Neural progenitor cell (in vitro differentiated cells): Measurements from ENCODE around the gene UNC93A. TPM values are rescaled to one million over a fixed set of nuclear protein-coding genes. Genes with fewer than 3 reads are reported as not detected.

Experiments used
- DNase-seq: peaks from one replicate; pipeline ENCODE4 v3.0.0-alpha.2; 2016; ENCODE audit warnings: low spot score
- H2AFZ ChIP-seq: fragments of 200-600 bp; sonication (generic); replicated peaks from 2 replicates; pipeline ENCODE4 v1.6.1; 2016; ENCODE audit warnings: antibody characterized with exemption
- H3F3A ChIP-seq: fragments of 200-600 bp; sonication (generic); 2 replicates; pipeline ENCODE4 v1.6.1; 2016; ENCODE audit warnings: antibody characterized with exemption, low read depth
- H3K27ac ChIP-seq: fragments of 200-600 bp; sonication (generic); 2 replicates; pipeline ENCODE4 v1.5.1; 2016; ENCODE audit warnings: mild to moderate bottlenecking
- H3K27me3 ChIP-seq: fragments of 200-600 bp; sonication (generic); 2 replicates; pipeline ENCODE4 v1.6.1; 2016; ENCODE audit warnings: mild to moderate bottlenecking, moderate library complexity
- H3K36me3 ChIP-seq: fragments of 200-600 bp; sonication (generic); 2 replicates; pipeline ENCODE4 v1.5.1; 2016
- H3K4me1 ChIP-seq: fragments of 200-600 bp; sonication (generic); 2 replicates; pipeline ENCODE4 v1.6.1; 2016; ENCODE audit warnings: mixed run types
- H3K4me2 ChIP-seq: fragments of 200-600 bp; sonication (generic); 2 replicates; pipeline ENCODE4 v1.6.1; 2016
- H3K4me3 ChIP-seq: fragments of 200-600 bp; sonication (generic); 2 replicates; pipeline ENCODE4 v1.5.1; 2016
- H3K79me2 ChIP-seq: fragments of 200-600 bp; sonication (generic); 2 replicates; pipeline ENCODE4 v1.6.1; 2016; ENCODE audit warnings: low read depth
- H3K9ac ChIP-seq: fragments of 200-600 bp; sonication (generic); 2 replicates; pipeline ENCODE4 v1.6.1; 2016
- H3K9me3 ChIP-seq: fragments of 200-600 bp; sonication (generic); 2 replicates; pipeline ENCODE4 v1.5.1; 2016; ENCODE audit warnings: low read depth
- H4K20me1 ChIP-seq: fragments of 200-600 bp; sonication (generic); 2 replicates; pipeline ENCODE4 v1.6.1; 2016; ENCODE audit warnings: low read depth
- H3K27ac Mint-ChIP-seq: 3 replicates; pipeline ENCODE4 v1.8.0; 2021; ENCODE audit warnings: mixed read lengths
- H3K27me3 Mint-ChIP-seq: 2 replicates; pipeline ENCODE4 v1.8.0; 2022; ENCODE audit warnings: low read depth, mild to moderate bottlenecking, inconsistent platforms, moderate library complexity, mixed read lengths; ENCODE audit not compliant: insufficient read depth
- H3K36me3 Mint-ChIP-seq: 3 replicates; pipeline ENCODE4 v1.8.0; 2021; ENCODE audit warnings: mixed read lengths
- H3K4me1 Mint-ChIP-seq: 3 replicates; pipeline ENCODE4 v1.8.0; 2021; ENCODE audit warnings: mixed read lengths
- H3K4me3 Mint-ChIP-seq: 3 replicates; pipeline ENCODE4 v1.8.0; 2021; ENCODE audit warnings: mild to moderate bottlenecking, moderate library complexity, mixed read lengths
- H3K9me3 Mint-ChIP-seq: 3 replicates; pipeline ENCODE4 v1.8.0; 2020; ENCODE audit warnings: mixed read lengths
- EZH2 ChIP-seq: fragments of 200-600 bp; sonication (generic); IDR thresholded peaks from 2 replicates; pipeline ENCODE4 v1.6.1; 2017; ENCODE audit warnings: antibody characterized with exemption, mild to moderate bottlenecking, moderate library complexity
- EZH2phosphoT487 ChIP-seq: fragments of 200-600 bp; sonication (generic); IDR thresholded peaks from 2 replicates; pipeline ENCODE4 v1.6.1; 2017; ENCODE audit warnings: antibody characterized with exemption
- total RNA-seq: library from RNA; depleted of rRNA; stranded (reverse); fragments of >200 nt; gene quantifications from 2 replicates; pipeline ENCODE4 v1.2.3, GENCODE V29; 2015; ENCODE audit warnings: low replicate concordance
- TF ChIP-seq, protein P1 (sequence below): fragments of 200-600 bp; sonication (generic); IDR thresholded peaks from 2 replicates; pipeline ENCODE4 v1.5.1; 2017; ENCODE audit warnings: antibody characterized with exemption, mild to moderate bottlenecking

UNC93A gene
- total RNA-seq, 1 donor from 2014 or later = not detected

DNA sequence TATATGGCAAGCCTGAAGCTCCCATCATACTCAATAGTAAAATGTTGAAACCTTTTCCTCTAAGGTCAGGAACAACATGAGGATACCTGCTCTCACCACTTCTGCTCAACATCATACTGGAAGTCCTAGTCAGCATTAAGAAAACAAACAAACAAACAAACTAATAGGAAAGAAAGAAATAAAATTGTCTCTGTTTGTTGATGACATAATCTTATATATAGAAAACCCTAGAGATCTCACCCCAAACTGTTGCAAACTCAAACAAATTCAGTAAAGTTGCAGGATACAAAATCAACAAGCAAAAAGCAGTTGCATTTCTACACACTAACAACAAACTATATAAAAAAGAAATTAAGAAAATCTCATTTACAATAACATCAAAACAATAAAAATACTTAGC lies 54.2 kb downstream of the UNC93A start:
- H2AFZ ChIP-seq = no peak overlapping the region
- no peak overlapping the region for H3K27ac ChIP-seq
- Mint-ChIP-seq H3K4me3 (no peak overlapping the region), H3K36me3 (peaks cover 2% of the 10 kb centered on the region), H3K27me3 (peaks cover 16% of the 10 kb centered on the region), H3K9me3 (peaks cover 2% of the 10 kb centered on the region), H3K27ac (no peak overlapping the region), H3K4me1 (peaks cover 30% of the 10 kb centered on the region)
- H3K9ac ChIP-seq = no peak overlapping the region
- H3K4me2 ChIP-seq = no peak overlapping the region
- H3K27me3 ChIP-seq = peaks cover 16% of the 10 kb centered on the region
- H3K4me1 ChIP-seq = peaks cover 6% of the 10 kb centered on the region
- no peaks in the 10 kb centered on the region for H3K9me3 ChIP-seq
- no peak for DNase-seq
- H3K79me2 ChIP-seq = no peaks in the 10 kb centered on the region
- H3F3A ChIP-seq = peaks cover 9% of the 10 kb centered on the region
- no peaks in the 10 kb centered on the region for H4K20me1 ChIP-seq
- H3K36me3 ChIP-seq = no peaks in the 10 kb centered on the region
- no peak overlapping the region for H3K4me3 ChIP-seq
- no peak for TF ChIP-seq EZH2phosphoT487
- no peak for TF ChIP-seq EZH2
- TF ChIP-seq, protein P1, sequence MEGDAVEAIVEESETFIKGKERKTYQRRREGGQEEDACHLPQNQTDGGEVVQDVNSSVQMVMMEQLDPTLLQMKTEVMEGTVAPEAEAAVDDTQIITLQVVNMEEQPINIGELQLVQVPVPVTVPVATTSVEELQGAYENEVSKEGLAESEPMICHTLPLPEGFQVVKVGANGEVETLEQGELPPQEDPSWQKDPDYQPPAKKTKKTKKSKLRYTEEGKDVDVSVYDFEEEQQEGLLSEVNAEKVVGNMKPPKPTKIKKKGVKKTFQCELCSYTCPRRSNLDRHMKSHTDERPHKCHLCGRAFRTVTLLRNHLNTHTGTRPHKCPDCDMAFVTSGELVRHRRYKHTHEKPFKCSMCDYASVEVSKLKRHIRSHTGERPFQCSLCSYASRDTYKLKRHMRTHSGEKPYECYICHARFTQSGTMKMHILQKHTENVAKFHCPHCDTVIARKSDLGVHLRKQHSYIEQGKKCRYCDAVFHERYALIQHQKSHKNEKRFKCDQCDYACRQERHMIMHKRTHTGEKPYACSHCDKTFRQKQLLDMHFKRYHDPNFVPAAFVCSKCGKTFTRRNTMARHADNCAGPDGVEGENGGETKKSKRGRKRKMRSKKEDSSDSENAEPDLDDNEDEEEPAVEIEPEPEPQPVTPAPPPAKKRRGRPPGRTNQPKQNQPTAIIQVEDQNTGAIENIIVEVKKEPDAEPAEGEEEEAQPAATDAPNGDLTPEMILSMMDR = no peak

DNA sequence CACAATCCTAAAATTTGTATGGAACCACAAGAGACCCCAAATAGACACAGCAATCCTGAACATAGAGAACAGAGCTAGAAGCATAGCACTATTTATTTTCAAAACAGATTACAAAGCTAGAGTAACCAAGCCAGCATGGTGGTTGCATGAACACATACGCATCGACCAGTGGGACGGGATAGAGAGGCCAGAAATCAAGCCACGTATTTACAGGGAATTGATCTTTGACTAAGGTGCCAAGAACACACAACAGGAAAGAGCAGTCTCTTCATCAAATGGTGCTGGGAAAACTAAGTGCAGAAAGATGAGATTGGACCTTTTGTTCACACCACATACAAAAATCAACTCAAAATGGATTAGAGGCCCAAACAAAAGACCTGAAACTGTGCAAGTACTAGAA lies 54.8 kb downstream of the UNC93A start:
- Histone ChIP-seq H3K27ac (no peak overlapping the region), H3F3A (peaks cover 9% of the 10 kb centered on the region), H3K79me2 (no peaks in the 10 kb centered on the region), H3K9me3 (no peaks in the 10 kb centered on the region), H2AFZ (no peak overlapping the region), H3K4me1 (peaks cover 10% of the 10 kb centered on the region), H3K27me3 (peaks cover 23% of the 10 kb centered on the region), H3K9ac (no peak overlapping the region), H4K20me1 (no peaks in the 10 kb centered on the region), H3K4me3 (no peak overlapping the region), H3K36me3 (no peaks in the 10 kb centered on the region), H3K4me2 (no peak overlapping the region)
- Mint-ChIP-seq H3K4me1 (peaks cover 27% of the 10 kb centered on the region), H3K9me3 (peaks cover 2% of the 10 kb centered on the region), H3K27ac (no peak overlapping the region), H3K27me3 (peaks cover 16% of the 10 kb centered on the region), H3K36me3 (peaks cover 2% of the 10 kb centered on the region), H3K4me3 (no peak overlapping the region)
- DNase-seq = no peak
- no peak for TF ChIP-seq EZH2phosphoT487
- TF ChIP-seq EZH2 = no peak
- TF ChIP-seq, protein P1 = no peak

DNA sequence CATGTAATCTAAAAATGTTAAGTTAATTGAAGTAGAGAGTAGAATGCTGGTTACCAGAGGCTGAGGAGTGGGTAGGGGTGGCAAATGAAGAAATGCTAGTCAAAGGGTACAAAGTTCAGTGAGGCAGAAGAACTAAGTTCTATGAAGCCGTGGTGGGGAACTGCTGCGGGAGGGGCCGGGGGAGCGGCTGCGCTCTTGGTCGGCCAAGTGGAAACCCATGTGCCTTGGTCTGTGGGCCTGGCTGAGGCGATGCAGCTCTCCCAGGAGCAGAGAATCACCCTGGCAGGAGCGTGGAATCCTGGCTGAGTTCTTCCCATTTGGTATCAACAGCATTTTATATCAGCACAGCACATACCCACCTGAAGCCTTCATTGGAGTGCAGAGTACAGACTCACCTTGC lies 56.1 kb downstream of the UNC93A start:
- H3K27ac ChIP-seq = no peak overlapping the region

More for the DNA sequence above, 56.1 kb downstream of the UNC93A start:
- no peaks in the 10 kb centered on the region for H4K20me1 ChIP-seq
- no peak overlapping the region for H2AFZ ChIP-seq
- H3K4me3 Mint-ChIP-seq = no peak overlapping the region
- no peak for DNase-seq
- H3K9me3 Mint-ChIP-seq = peaks cover 5% of the 10 kb centered on the region
- no peaks in the 10 kb centered on the region for H3K36me3 ChIP-seq
- no peak for TF ChIP-seq EZH2
- TF ChIP-seq, protein P1 = no peak
- no peak for TF ChIP-seq EZH2phosphoT487
- H3K9me3 ChIP-seq = no peaks in the 10 kb centered on the region
- H3K36me3 Mint-ChIP-seq = peaks cover 2% of the 10 kb centered on the region
- H3K4me1 Mint-ChIP-seq = peaks cover 25% of the 10 kb centered on the region
- H3K4me3 ChIP-seq = no peak overlapping the region
- H3K79me2 ChIP-seq = no peaks in the 10 kb centered on the region
- H3K4me2 ChIP-seq = no peak overlapping the region
- peaks cover 26% of the 10 kb centered on the region for H3K27me3 ChIP-seq
- no peak overlapping the region for H3K9ac ChIP-seq
- peaks cover 10% of the 10 kb centered on the region for H3K4me1 ChIP-seq
- H3K27me3 Mint-ChIP-seq = peaks cover 21% of the 10 kb centered on the region
- peaks cover 12% of the 10 kb centered on the region for H3F3A ChIP-seq
- no peak overlapping the region for H3K27ac Mint-ChIP-seq
